K562 treated with DMSO at 1 percent for 24 hours (cell line): ENCODE data around the gene CRYGB. TPM values are rescaled to one million over a fixed set of nuclear protein-coding genes. Genes with fewer than 3 reads are reported as not detected.

Experiments
- total RNA-seq: library from RNA; unstranded; fragments of 300-600 nt; gene quantifications from 2 replicates; pipeline ENCODE4 v1.2.3, GENCODE V29; 2022; ENCODE audit warnings: low read depth; ENCODE audit not compliant: insufficient read depth

CRYGB gene
- total RNA-seq: not detected in 2 replicates

GRCh38 chr2:208146006-208146405 is at the start of gene CRYGB:
CRYGB (minus strand) TSS chr2:208146158; CDS start chr2:208146120, 38 bp downstream.

GRCh38 chr2:208189810-208190503 is 44.0 kb upstream of the CRYGB start, which contains the start of gene C2orf80:
C2orf80 (minus strand) TSS chr2:208190030; CDS start chr2:208186986, 3,044 bp downstream.

DNA sequence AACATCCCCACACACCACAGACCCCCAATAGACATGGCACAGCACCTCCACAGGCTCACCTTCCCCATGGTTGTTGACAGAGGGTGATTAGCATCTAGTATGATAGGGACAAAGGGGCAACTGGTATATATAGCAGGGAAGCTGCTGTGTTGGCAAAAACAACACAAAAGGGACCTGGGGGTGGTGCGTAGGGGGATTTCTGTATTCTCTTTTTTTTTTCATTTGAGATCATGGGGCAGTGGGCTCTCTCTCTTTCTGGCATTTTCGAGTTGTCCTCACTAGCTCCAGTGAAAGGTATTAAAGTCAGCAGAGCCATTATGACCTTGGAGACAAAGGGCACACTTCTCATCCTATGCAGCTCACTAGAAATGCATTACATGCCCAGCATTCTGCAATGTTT is 17.5 kb upstream of the CRYGB start, which contains the start of gene CRYGA:
Gene CRYGA (minus strand): TSS at position 101 of the 400 bp plus-strand sequence. CDS start 33 bp downstream, at position 68.

GRCh38 chr2:208129744-208130711 is 15.9 kb downstream of the CRYGB start, which contains the start of gene CRYGC:
CRYGC (minus strand) TSS chr2:208129828; CDS start chr2:208129792, 36 bp downstream.

DNA sequence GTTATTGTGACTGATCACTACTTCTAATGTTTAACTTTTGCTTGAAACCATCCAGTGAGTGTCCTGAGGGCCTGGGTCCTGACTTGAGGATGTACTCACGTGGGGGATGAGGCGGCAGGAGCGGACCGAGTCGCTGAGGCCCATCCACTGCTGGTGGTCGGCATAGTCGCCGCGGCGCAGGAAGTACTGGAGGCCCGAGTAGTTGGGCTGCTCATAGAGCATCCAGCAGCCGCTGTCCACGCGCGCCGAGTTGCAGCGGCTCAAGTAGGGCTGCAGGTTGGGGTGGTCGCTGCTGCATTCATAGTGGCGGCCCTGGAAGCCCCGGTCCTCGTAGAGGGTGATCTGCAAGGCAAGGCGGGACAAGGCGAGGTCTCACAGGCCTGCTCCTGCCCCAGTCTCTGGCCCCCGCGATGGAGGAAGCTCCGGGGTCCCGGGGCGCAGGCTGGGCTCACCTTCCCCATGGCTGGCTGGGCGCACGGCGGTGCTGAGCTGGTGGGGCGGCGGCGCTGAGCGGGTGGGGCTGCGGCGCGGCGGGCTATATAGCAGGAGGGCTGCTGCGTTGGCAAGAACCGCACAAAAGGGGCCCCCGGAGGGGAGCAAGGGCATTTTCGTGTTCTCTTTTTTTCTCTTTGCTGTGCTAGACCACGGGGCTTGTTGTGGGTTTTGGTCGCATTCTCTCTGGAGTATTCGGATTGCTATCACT is 21.8 kb downstream of the CRYGB start, which contains the start of gene CRYGD:
Gene CRYGD (minus strand): TSS at position 512 of the 703 bp plus-strand sequence. CDS start 51 bp downstream, at position 461.

Other genes starting within 250 kb of the CRYGB start
- gene PLEKHM3, start 120.6 kb downstream of the CRYGB start, total RNA-seq: 1.3 and 1.7 TPM in 2 replicates
- gene CRYGD, start 21.6 kb downstream of the CRYGB start, total RNA-seq: not detected in 2 replicates
- gene CRYGC, start 16.3 kb downstream of the CRYGB start, total RNA-seq: not detected in 2 replicates
- gene CRYGA, start 17.4 kb upstream of the CRYGB start, total RNA-seq: not detected in 2 replicates
- gene C2orf80, start 43.9 kb upstream of the CRYGB start, total RNA-seq: not detected in 2 replicates
- 117 and 127 TPM in 2 replicates for gene IDH1, start 108.9 kb upstream of the CRYGB start, total RNA-seq
- 8.8 and 9.3 TPM in 2 replicates for gene PIKFYVE, start 120.1 kb upstream of the CRYGB start, total RNA-seq